ENCODE data around the gene ORC2.
"Not testable (repeated sequence)": the region's sequence is repeated elsewhere in the genome, so short reads cannot be mapped to it uniquely, and the experiment has no call there.

Gene ORC2

GRCh38 chr2:200993097-200993496 lies 29.6 kb upstream of the ORC2 start:
- Histone ChIP-seq H3K27me3 (ENCODE audit: insufficient read depth, low read depth, severe bottlenecking) (no peaks in the 10 kb centered on the region), H3K36me3 (peaks cover 38% of the 10 kb centered on the region), H3K4me3 (ENCODE audit: low read depth, low read length) (no peak overlapping the region), H3K9me3 (ENCODE audit: severe bottlenecking) (no peaks in the 10 kb centered on the region), H3K27ac (no peak overlapping the region)
- TF ChIP-seq, protein P1, sequence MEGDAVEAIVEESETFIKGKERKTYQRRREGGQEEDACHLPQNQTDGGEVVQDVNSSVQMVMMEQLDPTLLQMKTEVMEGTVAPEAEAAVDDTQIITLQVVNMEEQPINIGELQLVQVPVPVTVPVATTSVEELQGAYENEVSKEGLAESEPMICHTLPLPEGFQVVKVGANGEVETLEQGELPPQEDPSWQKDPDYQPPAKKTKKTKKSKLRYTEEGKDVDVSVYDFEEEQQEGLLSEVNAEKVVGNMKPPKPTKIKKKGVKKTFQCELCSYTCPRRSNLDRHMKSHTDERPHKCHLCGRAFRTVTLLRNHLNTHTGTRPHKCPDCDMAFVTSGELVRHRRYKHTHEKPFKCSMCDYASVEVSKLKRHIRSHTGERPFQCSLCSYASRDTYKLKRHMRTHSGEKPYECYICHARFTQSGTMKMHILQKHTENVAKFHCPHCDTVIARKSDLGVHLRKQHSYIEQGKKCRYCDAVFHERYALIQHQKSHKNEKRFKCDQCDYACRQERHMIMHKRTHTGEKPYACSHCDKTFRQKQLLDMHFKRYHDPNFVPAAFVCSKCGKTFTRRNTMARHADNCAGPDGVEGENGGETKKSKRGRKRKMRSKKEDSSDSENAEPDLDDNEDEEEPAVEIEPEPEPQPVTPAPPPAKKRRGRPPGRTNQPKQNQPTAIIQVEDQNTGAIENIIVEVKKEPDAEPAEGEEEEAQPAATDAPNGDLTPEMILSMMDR (IDR thresholded peaks at IDR 0.05; ENCODE audit: low read depth, low read length): no peak
- no peak for DNase-seq

DNA sequence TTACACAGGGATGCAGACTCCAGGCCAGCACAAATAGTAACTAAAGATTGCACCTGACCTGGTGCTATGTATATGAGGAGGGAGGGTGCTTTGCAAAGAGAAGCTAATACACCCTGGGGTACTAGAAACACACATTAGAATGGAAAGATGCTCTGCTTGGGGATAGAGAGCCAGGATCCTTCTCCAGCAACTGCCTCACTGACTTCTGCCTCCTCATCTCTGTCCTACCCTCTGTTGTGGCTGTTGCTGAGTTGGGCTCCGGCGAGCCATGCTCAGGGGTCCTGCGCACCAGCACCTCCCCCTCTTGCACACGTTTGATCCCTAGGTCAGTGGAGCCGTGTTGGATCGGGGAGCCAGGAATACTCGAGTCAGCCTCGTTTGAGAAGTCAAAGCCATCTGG lies 23.7 kb upstream of the ORC2 start:
- no peaks in the 10 kb centered on the region for H3K27me3 ChIP-seq (ENCODE audit: insufficient read depth, low read depth, severe bottlenecking)
- DNase-seq: no peak
- no peak overlapping the region for H3K27ac ChIP-seq
- TF ChIP-seq, protein P1 (IDR thresholded peaks at IDR 0.05; ENCODE audit: low read depth, low read length): no peak
- H3K4me3 ChIP-seq (ENCODE audit: low read depth, low read length): no peak overlapping the region
- no peaks in the 10 kb centered on the region for H3K9me3 ChIP-seq (ENCODE audit: severe bottlenecking)
- peaks cover 35% of the 10 kb centered on the region for H3K36me3 ChIP-seq

DNA sequence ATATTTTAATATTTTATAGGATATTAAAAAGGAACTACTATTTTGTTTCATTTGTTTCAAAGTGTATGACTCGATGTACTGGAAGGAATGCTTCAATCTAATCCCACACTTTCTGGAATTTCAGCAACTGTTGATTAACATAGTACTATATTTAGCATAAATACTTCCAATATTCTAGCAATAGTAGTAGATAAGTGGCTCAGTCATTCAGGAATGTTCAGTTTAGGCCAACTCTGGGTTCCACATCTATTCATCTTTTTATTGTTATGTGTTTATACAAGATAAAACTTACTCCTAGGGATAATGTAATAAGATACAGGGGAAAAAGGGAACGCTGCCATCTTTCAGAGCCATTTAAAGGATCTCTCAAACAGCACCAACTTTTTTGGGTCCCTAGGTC lies 22.3 kb upstream of the ORC2 start:
- no peak overlapping the region for H3K4me3 ChIP-seq (ENCODE audit: low read depth, low read length)
- no peaks in the 10 kb centered on the region for H3K9me3 ChIP-seq (ENCODE audit: severe bottlenecking)
- TF ChIP-seq, protein P1 (IDR thresholded peaks at IDR 0.05; ENCODE audit: low read depth, low read length): no peak
- no peak overlapping the region for H3K27ac ChIP-seq
- H3K27me3 ChIP-seq (ENCODE audit: insufficient read depth, low read depth, severe bottlenecking): no peaks in the 10 kb centered on the region
- peaks cover 40% of the 10 kb centered on the region for H3K36me3 ChIP-seq
- DNase-seq: no peak

DNA sequence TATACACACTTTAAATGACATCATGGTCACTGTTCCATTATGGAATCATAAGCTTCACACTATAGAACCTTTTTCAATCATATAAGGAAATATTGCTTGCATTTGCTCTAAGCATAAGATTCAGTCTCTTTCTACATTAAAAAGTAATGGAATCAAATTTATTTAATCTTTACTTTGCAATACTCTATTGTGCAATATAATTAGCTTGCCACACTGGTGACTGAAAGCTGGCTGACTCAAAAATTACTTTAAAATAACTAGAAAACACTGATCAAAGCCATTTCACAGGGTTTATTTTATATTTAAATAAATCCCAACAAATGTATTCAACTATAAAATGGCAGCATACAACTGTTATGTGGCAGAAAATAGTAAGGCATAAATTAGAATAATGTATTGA lies 13.2 kb upstream of the ORC2 start:
- H3K9me3 ChIP-seq (ENCODE audit: severe bottlenecking): no peaks in the 10 kb centered on the region
- DNase-seq: no peak
- peaks cover 10% of the 10 kb centered on the region for H3K36me3 ChIP-seq
- no peaks in the 10 kb centered on the region for H3K27me3 ChIP-seq (ENCODE audit: insufficient read depth, low read depth, severe bottlenecking)
- H3K27ac ChIP-seq: no peak overlapping the region
- H3K4me3 ChIP-seq (ENCODE audit: low read depth, low read length): no peak overlapping the region
- TF ChIP-seq, protein P1 (IDR thresholded peaks at IDR 0.05; ENCODE audit: low read depth, low read length): no peak

DNA sequence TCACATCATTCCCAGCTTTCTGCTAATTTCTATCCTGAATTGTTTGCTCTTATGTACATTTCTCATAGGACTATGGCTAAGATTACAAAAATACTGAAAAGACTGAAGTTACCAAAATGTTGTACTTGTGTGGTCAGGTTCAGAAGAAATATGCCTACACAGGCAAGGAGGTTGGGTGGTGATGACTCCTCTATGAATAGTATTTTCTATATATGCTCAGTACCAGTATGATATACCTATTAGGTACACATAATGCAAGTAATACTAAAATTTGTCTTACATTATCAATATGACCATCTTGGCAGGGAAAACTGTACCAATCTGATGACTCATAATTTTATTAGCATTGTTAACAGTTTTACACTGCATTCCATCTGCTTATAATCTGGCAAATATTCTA lies 12.2 kb upstream of the ORC2 start:
- H3K27me3 ChIP-seq (ENCODE audit: insufficient read depth, low read depth, severe bottlenecking): no peaks in the 10 kb centered on the region
- H3K27ac ChIP-seq: no peak overlapping the region
- no peak for DNase-seq
- H3K9me3 ChIP-seq (ENCODE audit: severe bottlenecking): no peaks in the 10 kb centered on the region
- no peak overlapping the region for H3K4me3 ChIP-seq (ENCODE audit: low read depth, low read length)
- TF ChIP-seq, protein P1 (IDR thresholded peaks at IDR 0.05; ENCODE audit: low read depth, low read length): no peak
- peaks cover under 1% of the 10 kb centered on the region; the same call in 1 of the 2 replicates for H3K36me3 ChIP-seq

GRCh38 chr2:200970057-200970456 lies 6.6 kb upstream of the ORC2 start:
- H3K27me3 ChIP-seq (ENCODE audit: insufficient read depth, low read depth, severe bottlenecking); H3K36me3 ChIP-seq; DNase-seq; H3K27ac ChIP-seq; H3K4me3 ChIP-seq (ENCODE audit: low read depth, low read length); H3K9me3 ChIP-seq (ENCODE audit: severe bottlenecking): not testable (repeated sequence)
